Neutrophil (primary cell): ENCODE measurements around the gene GRK1.

ENCODE experiments used
- H3K27ac ChIP-seq: fragments of 200-600 bp; sonication (generic); 2 replicates; pipeline ENCODE4 v1.5.1; 2016; ENCODE audit warnings: mild to moderate bottlenecking, moderate library complexity
- H3K27me3 ChIP-seq: fragments of 200-600 bp; sonication (generic); 2 replicates; pipeline ENCODE4 v1.6.0; 2016; ENCODE audit warnings: mild to moderate bottlenecking
- H3K36me3 ChIP-seq: fragments of 200-600 bp; sonication (generic); 2 replicates; pipeline ENCODE4 v1.5.1; 2017
- H3K4me1 ChIP-seq, 2 experiments: fragments of 200-600 bp in 1 of 2; sonication (generic) in 1 of 2; 1 replicate in 1 of 2; 2 replicates in 1 of 2; pipeline versions ENCODE4 v1.5.1 to v1.6.1; 2013 to 2016; ENCODE audit warnings: low read depth in 1 of 2, low read length in 1 of 2, mild to moderate bottlenecking in 1 of 2, moderate library complexity in 1 of 2; ENCODE audit not compliant: control insufficient read depth in 1 of 2, insufficient read depth in 1 of 2
- H3K4me3 ChIP-seq, 2 experiments: fragments of 200-600 bp in 1 of 2; sonication (generic) in 1 of 2; 1 replicate in 1 of 2; 2 replicates in 1 of 2; pipeline ENCODE4 v1.5.1; 2013 to 2016; ENCODE audit warnings: low read depth in 1 of 2, low read length in 1 of 2, mild to moderate bottlenecking in 1 of 2, moderate library complexity in 1 of 2
- H3K9me3 ChIP-seq: fragments of 200-600 bp; sonication (generic); 2 replicates; pipeline ENCODE4 v1.5.1; 2016
- TF ChIP-seq, protein P1 (sequence below): fragments of 200-600 bp; sonication (generic); IDR thresholded peaks from 2 replicates; pipeline ENCODE4 v1.5.1; 2016; ENCODE audit warnings: antibody characterized with exemption

The GRK1 gene

GRCh38 chr13:113764793-113765563, 98.0 kb downstream of the GRK1 start:
- peaks cover 42% of the 10 kb centered on the region for H3K27me3 ChIP-seq
- H3K36me3 ChIP-seq, result no peaks in the 10 kb centered on the region
- TF ChIP-seq, protein P1, sequence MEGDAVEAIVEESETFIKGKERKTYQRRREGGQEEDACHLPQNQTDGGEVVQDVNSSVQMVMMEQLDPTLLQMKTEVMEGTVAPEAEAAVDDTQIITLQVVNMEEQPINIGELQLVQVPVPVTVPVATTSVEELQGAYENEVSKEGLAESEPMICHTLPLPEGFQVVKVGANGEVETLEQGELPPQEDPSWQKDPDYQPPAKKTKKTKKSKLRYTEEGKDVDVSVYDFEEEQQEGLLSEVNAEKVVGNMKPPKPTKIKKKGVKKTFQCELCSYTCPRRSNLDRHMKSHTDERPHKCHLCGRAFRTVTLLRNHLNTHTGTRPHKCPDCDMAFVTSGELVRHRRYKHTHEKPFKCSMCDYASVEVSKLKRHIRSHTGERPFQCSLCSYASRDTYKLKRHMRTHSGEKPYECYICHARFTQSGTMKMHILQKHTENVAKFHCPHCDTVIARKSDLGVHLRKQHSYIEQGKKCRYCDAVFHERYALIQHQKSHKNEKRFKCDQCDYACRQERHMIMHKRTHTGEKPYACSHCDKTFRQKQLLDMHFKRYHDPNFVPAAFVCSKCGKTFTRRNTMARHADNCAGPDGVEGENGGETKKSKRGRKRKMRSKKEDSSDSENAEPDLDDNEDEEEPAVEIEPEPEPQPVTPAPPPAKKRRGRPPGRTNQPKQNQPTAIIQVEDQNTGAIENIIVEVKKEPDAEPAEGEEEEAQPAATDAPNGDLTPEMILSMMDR, result no peak
- peaks cover 1 to 4% of the 10 kb centered on the region in 2 experiments for H3K4me1 ChIP-seq
- no peaks in the 10 kb centered on the region for H3K9me3 ChIP-seq
- no peak overlapping the region for H3K4me3 ChIP-seq
- no peak overlapping the region for H3K27ac ChIP-seq

GRCh38 chr13:113765564-113765910, 98.5 kb downstream of the GRK1 start:
- TF ChIP-seq, protein P1, result no peak
- H3K27me3 ChIP-seq, result peaks cover 36% of the 10 kb centered on the region
- no peaks in the 10 kb centered on the region for H3K9me3 ChIP-seq
- H3K36me3 ChIP-seq, result no peaks in the 10 kb centered on the region
- no peak overlapping the region for H3K27ac ChIP-seq
- H3K4me1 ChIP-seq, result no peaks in the 10 kb centered on the region
- no peak overlapping the region for H3K4me3 ChIP-seq

GRCh38 chr13:113766035-113766800, 99.2 kb downstream of the GRK1 start:
- H3K4me3 ChIP-seq, result no peak overlapping the region
- no peaks in the 10 kb centered on the region for H3K36me3 ChIP-seq
- H3K27me3 ChIP-seq, result peaks cover 30% of the 10 kb centered on the region
- no peak overlapping the region for H3K27ac ChIP-seq
- H3K4me1 ChIP-seq, result no peaks in the 10 kb centered on the region
- TF ChIP-seq, protein P1, result no peak
- no peaks in the 10 kb centered on the region for H3K9me3 ChIP-seq

DNA sequence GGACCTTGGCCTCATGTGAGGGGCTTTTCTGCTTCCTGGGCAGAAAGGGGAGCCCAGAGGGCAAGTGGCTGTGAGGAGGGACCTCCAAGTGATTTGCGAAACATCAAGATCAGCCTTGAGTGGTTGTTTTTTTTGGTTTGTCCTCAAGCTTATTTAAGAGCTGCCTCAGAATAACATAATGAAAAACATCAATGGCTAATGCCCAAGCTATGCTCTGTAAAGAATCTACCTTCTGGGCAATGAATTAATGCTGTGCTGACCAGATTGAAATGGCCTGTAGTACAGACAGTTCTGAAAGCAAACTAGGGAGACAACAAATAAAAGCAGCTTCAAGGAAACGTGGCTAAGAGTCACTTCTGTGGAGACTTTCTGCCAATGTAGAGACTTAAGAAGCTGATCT, 100.3 kb downstream of the GRK1 start:
- Histone ChIP-seq H3K9me3 (no peaks in the 10 kb centered on the region), H3K27me3 (peaks cover 18% of the 10 kb centered on the region), H3K4me1 (no peaks in the 10 kb centered on the region), H3K4me3 (no peak overlapping the region), H3K27ac (no peak overlapping the region), H3K36me3 (no peaks in the 10 kb centered on the region)
- TF ChIP-seq, protein P1, result no peak

DNA sequence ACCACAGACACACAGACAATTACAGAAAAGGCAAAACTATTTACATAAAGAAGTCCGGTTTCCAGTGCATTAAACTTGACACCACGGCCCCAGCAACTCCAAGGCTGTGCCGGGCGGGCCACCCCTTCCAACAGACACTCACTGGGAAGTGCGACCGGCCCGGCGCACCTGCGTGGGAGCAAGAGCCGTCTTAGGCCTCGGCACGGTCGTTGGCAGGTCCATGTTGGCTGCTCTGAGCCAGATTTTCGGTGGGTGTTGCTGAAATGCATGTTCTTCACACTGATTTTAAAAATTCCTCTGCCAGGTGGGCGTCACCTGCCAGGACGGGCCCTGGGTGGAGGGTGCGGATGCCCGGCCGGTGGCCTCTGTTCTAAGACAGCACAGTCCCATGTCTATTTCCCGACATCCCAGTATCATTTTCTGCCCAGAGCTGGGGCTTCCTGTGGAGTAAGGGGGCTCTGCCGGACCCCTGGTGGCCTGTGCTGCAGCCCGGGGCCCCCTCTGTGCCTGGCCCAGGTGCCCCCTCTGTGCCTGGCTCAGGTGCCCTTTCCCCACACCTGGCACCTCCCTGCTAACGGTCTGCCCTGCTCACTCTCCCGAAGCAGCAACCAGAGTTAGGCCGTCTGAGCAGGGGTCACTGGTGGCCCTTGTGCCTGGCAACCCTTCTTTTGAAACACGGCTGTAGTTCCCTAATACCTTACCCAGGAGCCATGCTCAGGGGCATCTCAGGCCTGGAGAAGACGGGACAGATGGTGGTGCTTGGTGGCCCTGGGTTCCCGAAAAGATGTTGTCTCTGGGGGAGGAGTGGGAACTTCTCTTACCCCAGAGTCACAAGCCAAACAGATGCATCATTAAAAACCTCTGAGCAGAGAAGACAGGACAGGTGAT, 101.2 kb downstream of the GRK1 start:
- H3K9me3 ChIP-seq, result no peaks in the 10 kb centered on the region
- peaks cover 10% of the 10 kb centered on the region for H3K27me3 ChIP-seq
- no peaks in the 10 kb centered on the region for H3K36me3 ChIP-seq
- no peak overlapping the region for H3K4me3 ChIP-seq
- TF ChIP-seq, protein P1, result no peak
- no peak overlapping the region for H3K27ac ChIP-seq
- no peaks in the 10 kb centered on the region for H3K4me1 ChIP-seq
